Cerebellar cortex (tissue), 1 donor: ENCODE measurements around the gene IQCH.
"Not testable (repeated sequence)": the region's sequence is repeated elsewhere in the genome, so short reads cannot be mapped to it uniquely, and the experiment has no call there.

ENCODE experiments used
- DNase-seq: peaks from one replicate; pipeline ENCODE4 v3.0.0-alpha.2; 2015; ENCODE audit warnings: low spot score

Gene IQCH

GRCh38 chr15:67453703-67454102 lies 199.1 kb downstream of the IQCH start:
- not testable (repeated sequence) for DNase-seq

- DNase-seq = peak; percentile 71
Observed at GRCh38 chr15:67456677-67457529, 202.3 kb downstream of the IQCH start.

- DNase-seq = no peak
Observed at GRCh38 chr15:67458331-67459029, 203.9 kb downstream of the IQCH start.

DNA sequence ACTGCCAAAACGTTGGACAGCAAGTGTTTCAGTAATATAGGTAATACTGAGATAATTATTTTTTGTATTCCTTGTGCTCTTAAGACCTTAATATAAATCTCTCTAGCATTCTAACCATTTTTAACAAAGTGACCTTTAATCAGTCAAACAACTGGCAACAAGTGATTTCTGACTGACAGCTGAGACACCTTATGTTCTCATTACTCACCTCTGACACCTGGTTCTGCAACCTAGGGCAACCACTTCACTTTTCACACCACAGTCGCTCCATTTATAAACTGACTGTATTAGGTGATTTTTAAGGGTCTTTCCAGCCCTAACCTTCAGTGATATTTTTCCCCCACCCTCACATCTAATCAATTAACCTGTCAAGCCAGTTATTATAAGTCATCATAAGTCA lies 205.9 kb downstream of the IQCH start:
- DNase-seq = no peak

DNA sequence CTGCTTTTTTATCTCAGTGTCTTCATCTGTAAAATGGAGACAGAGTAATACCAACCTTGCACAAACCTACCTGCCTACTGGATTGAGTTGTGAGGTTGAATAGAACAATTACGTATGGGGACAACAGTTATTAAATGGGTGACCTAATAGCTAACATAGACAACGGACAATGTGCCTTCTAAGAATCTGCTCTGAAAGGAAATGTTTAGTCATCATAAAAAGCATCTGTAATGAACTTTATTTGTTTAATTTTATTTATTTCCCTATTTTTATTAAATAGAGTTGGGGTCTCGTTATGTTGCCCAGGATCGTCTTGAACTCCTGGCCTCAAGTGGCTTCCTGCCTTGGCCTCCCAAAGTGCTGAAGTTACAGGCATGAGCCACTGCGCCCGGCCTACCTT lies 207.1 kb downstream of the IQCH start:
- no peak for DNase-seq

- no peak for DNase-seq
Observed at GRCh38 chr15:67462875-67463274, 208.3 kb downstream of the IQCH start.

- no peak for DNase-seq
Observed at GRCh38 chr15:67463488-67463887, 208.9 kb downstream of the IQCH start.

- DNase-seq = no peak
Observed at GRCh38 chr15:67465196-67465952, 210.8 kb downstream of the IQCH start.

DNA sequence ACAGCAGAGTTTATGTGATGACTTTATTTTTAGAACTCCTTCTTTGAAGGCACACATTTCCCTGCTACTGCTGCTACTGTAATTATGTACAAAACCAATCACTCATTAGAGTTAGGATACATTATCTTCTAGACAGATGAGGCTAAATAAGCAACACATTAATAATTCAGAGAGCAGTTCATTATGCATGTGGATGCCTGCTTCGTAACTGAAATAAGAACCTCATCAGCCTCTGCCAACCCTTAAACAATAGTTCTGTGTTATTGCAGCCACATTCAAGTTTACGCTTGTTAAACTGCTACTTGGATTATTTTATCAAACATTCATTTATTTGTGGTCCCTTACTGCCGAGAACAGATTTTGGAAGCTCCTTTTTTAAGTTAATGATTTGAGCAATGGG lies 213.8 kb downstream of the IQCH start:
- no peak for DNase-seq

DNA sequence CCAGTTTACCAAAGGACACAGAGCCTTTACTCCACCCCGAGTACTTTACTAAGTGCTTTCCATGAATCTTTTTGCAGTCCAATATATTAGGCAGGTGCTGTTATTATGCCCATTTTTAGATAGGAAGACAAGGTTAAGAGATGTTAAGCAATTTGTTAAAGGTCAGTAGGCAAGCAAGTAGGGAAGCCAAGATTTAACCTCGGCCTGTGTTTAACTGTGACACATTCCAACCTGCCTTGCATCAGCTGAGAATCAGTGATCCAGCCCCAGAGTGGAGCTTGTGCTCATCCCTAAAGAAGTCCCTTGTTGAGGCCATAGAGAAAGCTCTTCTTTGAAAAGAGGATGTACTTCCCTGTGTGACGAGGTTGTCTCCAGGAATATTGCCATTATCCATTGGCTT lies 215.1 kb downstream of the IQCH start:
- DNase-seq = no peak

- DNase-seq = no peak
Observed at GRCh38 chr15:67472957-67473356, 218.4 kb downstream of the IQCH start.

- no peak for DNase-seq
Observed at GRCh38 chr15:67474405-67475110, 220.0 kb downstream of the IQCH start.

DNA sequence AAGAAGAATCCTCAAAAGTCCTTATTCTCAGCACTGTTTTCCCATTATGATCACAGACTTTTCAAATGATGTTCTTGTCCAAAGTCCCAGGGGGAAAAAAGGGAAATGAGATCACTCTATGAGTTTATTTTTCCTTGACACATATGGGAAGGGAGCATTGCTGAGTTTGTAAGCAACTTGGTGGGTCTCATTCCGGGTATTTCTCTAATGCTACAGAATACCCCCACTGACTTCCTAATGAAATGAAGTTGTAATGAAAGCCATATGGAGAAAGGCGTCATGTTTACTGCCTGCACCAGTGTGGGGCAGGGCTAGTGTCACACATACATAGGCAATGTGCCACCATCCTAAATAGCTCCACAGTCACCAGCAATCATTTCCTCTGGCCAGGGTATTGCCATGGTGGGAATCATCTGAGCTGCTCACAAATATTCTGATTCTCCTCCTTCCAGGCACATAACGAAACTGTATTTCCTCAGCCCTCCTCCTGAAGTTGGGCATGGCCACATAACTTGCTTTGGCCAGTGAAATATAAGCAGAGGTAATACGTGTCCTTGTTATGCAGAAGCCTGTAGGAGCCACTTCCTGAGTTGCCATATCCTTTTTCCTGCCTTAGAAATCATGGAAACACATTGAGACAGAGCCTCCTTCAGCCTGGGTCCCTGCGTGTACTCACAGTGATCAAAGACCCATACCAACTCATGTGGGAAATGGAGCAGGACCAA lies 225.4 kb downstream of the IQCH start:
- no peak for DNase-seq

- DNase-seq = no peak
Observed at GRCh38 chr15:67480741-67481140, 226.2 kb downstream of the IQCH start.

GRCh38 chr15:67481680-67482079 lies 227.1 kb downstream of the IQCH start:
- DNase-seq = no peak

- DNase-seq = no peak
Observed at GRCh38 chr15:67495585-67495984, 241.0 kb downstream of the IQCH start.

DNA sequence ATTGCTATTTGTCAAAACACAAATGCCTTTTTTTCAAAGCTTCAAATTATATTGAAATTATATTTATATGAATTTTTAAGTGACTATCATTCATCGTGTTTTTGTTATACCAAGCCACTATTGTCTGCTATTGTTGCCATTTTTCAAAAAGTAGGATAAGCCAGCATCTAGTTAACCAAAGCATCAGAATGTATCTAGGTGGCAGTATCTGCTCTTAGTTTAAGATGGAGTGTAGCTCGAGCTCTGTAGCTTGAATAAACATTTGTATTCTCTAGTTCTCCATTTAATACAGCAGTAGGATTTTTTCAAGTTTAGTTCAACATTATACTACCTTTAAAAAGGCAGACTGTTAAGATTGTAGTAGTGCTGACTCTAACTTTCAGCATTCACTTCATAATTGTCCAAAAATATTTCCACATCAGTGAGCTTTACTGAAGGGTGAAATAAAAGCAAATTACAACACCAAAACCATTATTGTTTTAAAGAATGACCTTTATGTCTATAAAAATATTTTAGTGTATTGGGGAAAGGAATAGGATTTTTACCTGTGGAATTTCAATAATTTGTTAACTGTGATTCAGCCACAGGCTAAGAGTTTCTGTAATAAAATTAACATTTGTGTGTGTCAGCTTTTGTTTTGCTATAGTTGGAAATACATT lies 246.7 kb downstream of the IQCH start:
- DNase-seq = peak; percentile 72

- DNase-seq = peak; percentile 92
Observed at GRCh38 chr15:67501836-67502461, 247.4 kb downstream of the IQCH start.

DNA sequence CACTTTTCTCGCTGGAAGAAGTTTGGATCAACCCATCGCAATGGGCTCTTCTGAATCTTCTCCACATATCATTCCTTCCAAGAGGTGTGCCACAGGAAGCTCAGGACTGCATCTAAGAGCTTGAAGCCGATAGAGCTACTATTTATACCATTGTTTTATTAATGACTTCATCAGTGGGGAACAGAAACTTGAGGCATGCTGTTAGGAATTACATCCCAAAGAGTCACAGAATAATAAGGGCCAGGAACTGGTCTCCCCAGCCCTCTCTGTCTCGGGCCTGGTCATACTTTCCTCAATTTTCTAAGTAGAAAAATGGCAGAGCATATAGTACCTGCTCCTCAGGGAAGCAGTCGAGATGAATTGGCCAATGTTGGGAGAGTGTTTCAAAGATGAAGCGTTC lies 249.5 kb downstream of the IQCH start:
- no peak for DNase-seq

DNA sequence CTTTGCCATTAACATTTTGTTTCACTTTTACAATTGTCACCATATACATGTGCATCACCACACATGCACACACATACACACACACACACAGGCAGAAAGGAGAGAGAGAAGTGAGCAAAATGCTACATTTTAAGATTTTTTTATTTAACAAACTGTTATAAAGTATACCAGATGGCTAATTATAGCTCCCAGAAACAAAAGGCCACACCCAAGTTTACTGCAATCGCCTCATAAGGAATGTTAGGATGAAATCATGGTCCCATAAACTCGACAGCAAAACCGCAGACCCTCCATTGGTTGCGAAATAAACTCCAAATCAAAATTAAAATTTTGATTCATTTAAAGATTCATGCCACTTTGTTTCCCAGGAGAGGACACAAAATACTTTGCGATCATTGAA lies 250.2 kb downstream of the IQCH start:
- no peak for DNase-seq
